Tibial artery (tissue), 4 donors: ENCODE results near the gene SKIC8.

Source experiments
- DNase-seq, 2 donors: peaks; one replicate each; pipeline ENCODE4 v3.0.0-alpha.2; 2019
- H3K27ac ChIP-seq, 2 donors: fragments of 200-600 bp; sonication (generic) in 1 of 2; 1 replicate in 1 of 2; 2 replicates in 1 of 2; pipeline ENCODE4 v1.5.1; 2018 to 2019; ENCODE audit warnings: mild to moderate bottlenecking in 1 of 2
- H3K27me3 ChIP-seq, 2 donors: fragments of 200-600 bp; sonication (generic) in 1 of 2; one replicate each; pipeline versions ENCODE4 v1.5.1 to v1.6.0; 2016 to 2019
- H3K36me3 ChIP-seq, 3 donors: fragments of 200-600 bp; sonication (generic) in 2 of 3; one replicate each; pipeline ENCODE4 v1.5.1; 2016 to 2019; ENCODE audit warnings: mild to moderate bottlenecking in 2 of 3
- H3K4me1 ChIP-seq, 4 donors: fragments of 200-600 bp; sonication (generic) in 2 of 4; 1 replicate in 3 of 4; 2 replicates in 1 of 4; pipeline ENCODE4 v1.5.1; 2016 to 2019
- H3K4me3 ChIP-seq, 2 donors: fragments of 200-600 bp; sonication (generic) in 1 of 2; 1 replicate in 1 of 2; 2 replicates in 1 of 2; pipeline ENCODE4 v1.5.1; 2018 to 2019; ENCODE audit warnings: mild to moderate bottlenecking in 2 of 2
- H3K9me3 ChIP-seq, 3 donors: fragments of 200-600 bp; sonication (generic) in 1 of 3; one replicate each; pipeline ENCODE4 v1.5.1; 2016 to 2019
- CTCF ChIP-seq, 2 experiments: fragments of 200-600 bp in 1 of 2; fragments of 450-650 bp in 1 of 2; IDR thresholded peaks; one replicate each; pipeline ENCODE4 v1.5.1; 2017 to 2019; ENCODE audit warnings: antibody characterized with exemption in 2 of 2, mild to moderate bottlenecking in 1 of 2, moderate library complexity in 1 of 2
- intact Hi-C: fragments of 100-400 bp; cut with DNase I; formaldehyde crosslinking; loops from one replicate; pipeline ENCODE4 v1.15.0; 2023; ENCODE audit warnings: low total_unique reads

The SKIC8 gene

GRCh38 chr15:78311292-78311691 lies 11.9 kb upstream of the SKIC8 start:
- Histone ChIP-seq H3K9me3 (no peaks in the 10 kb centered on the region), H3K4me1 (no peaks in the 10 kb centered on the region), H3K36me3 (no peaks in the 10 kb centered on the region), H3K27me3 (peaks cover 0 to 53% of the 10 kb centered on the region in 2 donors), H3K4me3 (no peak overlapping the region), H3K27ac (no peak overlapping the region)
- intact Hi-C loops, result loop anchor here (10.0 kb wide), 1 partner anchor 104 kb away; no protein-coding TSS in a partner anchor
- no peak for DNase-seq
- TF ChIP-seq CTCF (IDR thresholded peaks at IDR 0.05), result no peak

- H3K9me3 ChIP-seq, result no peaks in the 10 kb centered on the region
- H3K27ac ChIP-seq, result no peak overlapping the region
- H3K4me3 ChIP-seq, result no peak overlapping the region
- H3K4me1 ChIP-seq, result no peaks in the 10 kb centered on the region
- no peaks in the 10 kb centered on the region for H3K36me3 ChIP-seq
- peak; percentile 47 to 48 for DNase-seq
- intact Hi-C loops, result no loop called here
- H3K27me3 ChIP-seq, result peaks cover 0 to 63% of the 10 kb centered on the region in 2 donors
- TF ChIP-seq CTCF (IDR thresholded peaks at IDR 0.05), result peak; percentile 32 to 43
Observed at GRCh38 chr15:78308422-78309032, 9.1 kb upstream of the SKIC8 start.

- intact Hi-C loops, result no loop called here
- Histone ChIP-seq H3K9me3 (no peaks in the 10 kb centered on the region), H3K4me1 (no peaks in the 10 kb centered on the region), H3K27me3 (peaks cover 0 to 59% of the 10 kb centered on the region in 2 donors), H3K36me3 (no peaks in the 10 kb centered on the region), H3K4me3 (no peak overlapping the region), H3K27ac (no peak overlapping the region)
- TF ChIP-seq CTCF (IDR thresholded peaks at IDR 0.05), result no peak
- no peak for DNase-seq
Observed at GRCh38 chr15:78307976-78308375, 8.6 kb upstream of the SKIC8 start.

- no peak overlapping the region for H3K27ac ChIP-seq
- H3K4me1 ChIP-seq, result no peaks in the 10 kb centered on the region
- H3K9me3 ChIP-seq, result no peaks in the 10 kb centered on the region
- intact Hi-C loops, result no loop called here
- no peak for TF ChIP-seq CTCF (IDR thresholded peaks at IDR 0.05)
- no peaks in the 10 kb centered on the region for H3K36me3 ChIP-seq
- no peak for DNase-seq
- peaks cover 0 to 58% of the 10 kb centered on the region in 2 donors for H3K27me3 ChIP-seq
- H3K4me3 ChIP-seq, result no peak overlapping the region
Observed at GRCh38 chr15:78306176-78306774, 6.9 kb upstream of the SKIC8 start.

GRCh38 chr15:78304216-78305066 lies 5.0 kb upstream of the SKIC8 start:
- Histone ChIP-seq H3K9me3 (no peaks in the 10 kb centered on the region), H3K4me3 (no peak overlapping the region), H3K27me3 (peaks cover 0 to 44% of the 10 kb centered on the region in 2 donors), H3K4me1 (peaks cover 0 to 5% (median 0%) of the 10 kb centered on the region in 4 donors), H3K27ac (no peak overlapping the region), H3K36me3 (no peaks in the 10 kb centered on the region)
- intact Hi-C loops, result no loop called here
- no peak for TF ChIP-seq CTCF (IDR thresholded peaks at IDR 0.05)
- peak in 1 of 2 donors; percentile 48 for DNase-seq
